ENCODE data around the gene CCNDBP1. TPM values are rescaled to one million over a fixed set of nuclear protein-coding genes. Genes with fewer than 3 reads are reported as not detected.
A peak's percentile ranks its signal among the peaks of the same experiment; 100 is the strongest.

Gene CCNDBP1
- total RNA-seq, 1 experiment from 2014 or later, result 34.1 TPM

- Mint-ChIP-seq H3K4me3 (peak overlapping the region; percentile 24 to 32; a peak in 2 of 5 replicates), H3K9me3 (no peaks in the 10 kb centered on the region), H3K27ac (no peak overlapping the region), H3K36me3 (ENCODE audit: insufficient read depth in 1 of 3, low read depth in 3 of 3) (peaks cover 0 to 30% (median 21%) of the 10 kb centered on the region in 3 experiments; a peak in 5 of 7 replicates), H3K27me3 (ENCODE audit: low read depth) (no peaks in the 10 kb centered on the region), H3K4me1 (peaks cover 7 to 13% of the 10 kb centered on the region in 2 experiments)
- Histone ChIP-seq H4K91ac (ENCODE audit: insufficient read length, low read depth, low read length) (no peak overlapping the region), H3K23ac (ENCODE audit: insufficient read length, low read depth, low read length) (no peak overlapping the region), H3K14ac (ENCODE audit: insufficient read depth, low read length) (no peak overlapping the region), H2AFZ (ENCODE audit: low read length) (no peak overlapping the region), H3K18ac (ENCODE audit: insufficient read length, low read depth, low read length) (no peak overlapping the region), H3K27me3 (ENCODE audit: insufficient read depth, low read length) (no peaks in the 10 kb centered on the region), H2BK20ac (ENCODE audit: low read depth, low read length, poor library complexity, severe bottlenecking) (no peak overlapping the region), H3K27ac (ENCODE audit: insufficient read length, low read depth, low read length) (no peak overlapping the region), H4K5ac (ENCODE audit: insufficient read length, low read depth, low read length) (no peak overlapping the region), H3K79me1 (ENCODE audit: insufficient read depth, low read depth, low read length, poor library complexity, severe bottlenecking) (no peaks in the 10 kb centered on the region), H3T11ph (ENCODE audit: low read length) (no peak overlapping the region), H2BK5ac (ENCODE audit: insufficient read length, low read length) (no peak overlapping the region), H4K20me1 (ENCODE audit: control insufficient read depth, insufficient read depth, insufficient read length) (no peaks in the 10 kb centered on the region), H4K8ac (replicated peaks; ENCODE audit: insufficient read length, low read depth, low read length) (no peak overlapping the region), H2BK12ac (ENCODE audit: insufficient read length, low read depth, low read length) (no peak overlapping the region), H3K79me2 (ENCODE audit: insufficient read depth, low read length) (no peaks in the 10 kb centered on the region), H3K4ac (ENCODE audit: low read depth, low read length) (no peak overlapping the region), H3K56ac (ENCODE audit: insufficient read length, low read depth, low read length) (no peak overlapping the region), H3K23me2 (ENCODE audit: insufficient read length, low read depth, low read length, poor library complexity, severe bottlenecking) (peaks cover 5% of the 10 kb centered on the region), H3K4me2 (ENCODE audit: insufficient read depth, insufficient read length, low read length) (no peak overlapping the region), H3K4me1 (ENCODE audit: insufficient read depth, low read length) (no peaks in the 10 kb centered on the region; the same call in 1 of the 2 replicates), H3K9ac (ENCODE audit: extremely low read depth, insufficient read length, low read length) (no peak overlapping the region), H3K9me3 (ENCODE audit: control insufficient read depth, low read depth, low read length) (no peaks in the 10 kb centered on the region), H2BK120ac (ENCODE audit: low read depth, low read length, poor library complexity, severe bottlenecking) (no peak overlapping the region), H2AK5ac (ENCODE audit: insufficient read length, low read length) (no peak overlapping the region), H2BK15ac (ENCODE audit: low read depth, low read length) (no peak overlapping the region)
- no CpG with 5 or more reads among the region's 2 CpGs for WGBS (ENCODE audit: extremely low coverage, insufficient read length, low lambda C conversion rate)
- peak; percentile 73 for TF ChIP-seq CTCF (conservative IDR thresholded peaks at IDR 0.05)
- no peak for DNase-seq
Observed at GRCh38 chr15:43187544-43188155, 2.4 kb downstream of the CCNDBP1 start.
